HepG2 (cell line): ENCODE results near the gene CS. TPM values are rescaled to one million over a fixed set of nuclear protein-coding genes. Genes with fewer than 3 reads are reported as not detected.

Source experiments
- HMG20A ChIP-seq: IDR thresholded peaks from 2 replicates; pipeline ENCODE4 v1.6.1; 2016; ENCODE audit warnings: borderline replicate concordance
- MATR3 ChIP-seq: sonication (generic); formaldehyde crosslinking; IDR thresholded peaks from 2 replicates; pipeline ENCODE4 v1.4.0; 2020; ENCODE audit warnings: missing genetic modification reagents
- RORA ChIP-seq: sonication (generic); formaldehyde crosslinking; IDR thresholded peaks from 2 replicates; pipeline ENCODE4 v1.5.0; 2020; ENCODE audit warnings: mild to moderate bottlenecking, missing genetic modification reagents, moderate library complexity
- SMAD9 ChIP-seq: sonication (generic); formaldehyde crosslinking; IDR thresholded peaks from 2 replicates; pipeline ENCODE4 v1.5.1; 2020; ENCODE audit warnings: mild to moderate bottlenecking, missing genetic modification reagents
- TGIF2 ChIP-seq: IDR thresholded peaks from 2 replicates; pipeline ENCODE4 v1.6.1; 2016; ENCODE audit warnings: control low read depth, missing compliant biosample characterization
- ZBTB40 ChIP-seq, 2 experiments: fragments of 450-650 bp in 1 of 2; sonication (generic) in 1 of 2; formaldehyde crosslinking in 1 of 2; IDR thresholded peaks; 2 replicates each; pipeline versions ENCODE4 v1.6.1 to v1.8.0; 2016 to 2022; ENCODE audit warnings: antibody characterized with exemption in 1 of 2, mild to moderate bottlenecking in 1 of 2, missing genetic modification reagents in 1 of 2
- ZNF597 ChIP-seq: sonication (generic); formaldehyde crosslinking; IDR thresholded peaks from 2 replicates; pipeline ENCODE4 v1.5.0; 2020; ENCODE audit warnings: missing genetic modification reagents
- ZNF737 ChIP-seq: sonication (generic); formaldehyde crosslinking; IDR thresholded peaks from 2 replicates; pipeline ENCODE4 v1.5.0; 2020; ENCODE audit warnings: missing genetic modification reagents, mild to moderate bottlenecking, borderline replicate concordance
- ZNF775 ChIP-seq: sonication (generic); formaldehyde crosslinking; IDR thresholded peaks from 2 replicates; pipeline ENCODE4 v1.4.0; 2020; ENCODE audit warnings: missing genetic modification reagents, mild to moderate bottlenecking, moderate library complexity, borderline replicate concordance
- ZSCAN22 ChIP-seq: sonication (generic); formaldehyde crosslinking; IDR thresholded peaks from 2 replicates; pipeline ENCODE4 v1.4.0; 2020; ENCODE audit warnings: mild to moderate bottlenecking, missing genetic modification reagents
- polyA plus RNA-seq, 8 experiments: library from polyadenylated mRNA; depleted of rRNA in 3 of 8; stranded (reverse) in 7 of 8; unstranded in 1 of 8; fragments of >200 nt; fragmentation: Illumina TruSeq in 4 of 8; extraction: Trizol in 4 of 8; gene quantifications; 2 replicates each; pipeline versions ENCODE4 v1.2.1 to v1.2.3, GENCODE V29; 2011 to 2016; ENCODE audit warnings: low read depth in 4 of 8, missing spikeins in 1 of 8, mixed read lengths in 1 of 8; ENCODE audit not compliant: insufficient read depth in 1 of 8
- total RNA-seq, 5 experiments: library from RNA; depleted of rRNA; stranded (reverse); fragments of >200 nt; fragmentation: Illumina TruSeq; extraction: Trizol; gene quantifications; 2 replicates each; pipeline ENCODE4 v1.2.3, GENCODE V29; 2016; ENCODE audit warnings: low read depth in 1 of 5
- TF ChIP-seq, protein P1 (sequence below): sonication (generic); formaldehyde crosslinking; conservative IDR thresholded peaks from 2 replicates; pipeline ENCODE4 v1.5.0; 2020; ENCODE audit warnings: missing genetic modification reagents

CS gene
- total and polyA plus RNA-seq, 2 of the 13 experiments (the other 11 are each of a cell fraction or from before 2014, with no cell fraction given) = 173 to 175 TPM

DNA sequence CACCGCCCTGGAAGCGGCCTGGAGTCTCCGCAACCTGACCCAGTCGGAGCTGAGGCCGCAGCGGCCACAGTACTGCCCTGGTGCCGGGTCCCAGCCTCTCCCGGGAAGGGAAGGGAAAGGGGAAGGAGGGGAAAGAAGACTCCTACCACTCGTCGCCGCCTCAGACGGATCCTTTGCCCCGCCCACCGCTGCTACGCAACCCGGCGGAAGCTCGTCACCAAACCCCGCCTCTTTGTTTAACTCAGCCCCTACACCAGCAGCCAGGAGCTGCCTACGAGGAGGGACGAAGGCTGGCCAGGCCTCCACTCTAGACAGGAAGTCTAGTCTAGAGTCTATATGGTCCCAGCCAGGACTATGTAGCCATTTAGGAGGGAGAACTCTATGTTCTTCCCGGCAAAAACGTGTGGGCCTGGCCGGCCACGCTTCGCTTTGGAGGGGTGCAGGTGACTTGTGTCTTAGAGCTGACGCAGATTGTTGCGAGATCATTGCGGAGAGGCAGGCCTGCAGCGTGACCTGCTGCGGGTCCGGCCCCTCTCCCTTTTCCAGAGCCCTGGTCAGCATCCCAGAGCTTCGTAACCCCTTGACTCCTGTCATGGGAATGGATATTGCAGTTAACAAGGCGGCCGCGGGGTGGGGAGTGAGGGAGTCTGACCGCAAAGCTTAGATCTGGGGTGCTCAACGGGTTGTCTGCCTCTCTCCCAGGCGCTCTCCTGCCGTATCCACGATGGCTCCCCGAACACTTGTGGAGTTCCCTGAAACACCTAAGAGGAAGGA is 78.2 kb downstream of the CS start, which contains the start of gene RNF41 (continued):
- TF ChIP-seq ZBTB40 (IDR thresholded peaks at IDR 0.05) (no peak), ZBTB40 (CRISPR knock-in tag; IDR thresholded peaks at IDR 0.05) (peak; percentile 73; the same call in 1 of the 2 replicates), TGIF2 (CRISPR knock-in tag) (no peak; the same call in 1 of the 2 replicates), HMG20A (CRISPR knock-in tag) (peak; percentile 33; the same call in 1 of the 2 replicates), RORA (CRISPR knock-in tag) (no peak), ZNF775 (CRISPR knock-in tag) (0 out of 2 replicates have a peak, but pooled peaks have one; percentile 33), ZNF737 (no peak), ZNF597 (CRISPR knock-in tag) (no peak), ZSCAN22 (CRISPR knock-in tag) (0 out of 2 replicates have a peak, but pooled peaks have one; percentile 5), MATR3 (no peak), SMAD9 (CRISPR knock-in tag) (peak; percentile 94; the same call in 1 of the 2 replicates)
- TF ChIP-seq, protein P1, sequence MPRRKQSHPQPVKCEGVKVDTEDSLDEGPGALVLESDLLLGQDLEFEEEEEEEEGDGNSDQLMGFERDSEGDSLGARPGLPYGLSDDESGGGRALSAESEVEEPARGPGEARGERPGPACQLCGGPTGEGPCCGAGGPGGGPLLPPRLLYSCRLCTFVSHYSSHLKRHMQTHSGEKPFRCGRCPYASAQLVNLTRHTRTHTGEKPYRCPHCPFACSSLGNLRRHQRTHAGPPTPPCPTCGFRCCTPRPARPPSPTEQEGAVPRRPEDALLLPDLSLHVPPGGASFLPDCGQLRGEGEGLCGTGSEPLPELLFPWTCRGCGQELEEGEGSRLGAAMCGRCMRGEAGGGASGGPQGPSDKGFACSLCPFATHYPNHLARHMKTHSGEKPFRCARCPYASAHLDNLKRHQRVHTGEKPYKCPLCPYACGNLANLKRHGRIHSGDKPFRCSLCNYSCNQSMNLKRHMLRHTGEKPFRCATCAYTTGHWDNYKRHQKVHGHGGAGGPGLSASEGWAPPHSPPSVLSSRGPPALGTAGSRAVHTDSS = no peak
